Mesothelial cell of epicardium (in vitro differentiated cells): Measurements from ENCODE around the gene DYRK1A. TPM values are rescaled to one million over a fixed set of nuclear protein-coding genes. Genes with fewer than 3 reads are reported as not detected.

Experiments
- DNase-seq, 2 experiments: peaks; one replicate each; pipeline ENCODE4 v3.0.0; 2021; ENCODE audit warnings: low spot score in 2 of 2; ENCODE audit not compliant: unreplicated experiment in 2 of 2
- H3K27ac Mint-ChIP-seq: 2 replicates; pipeline ENCODE4 v1.8.0; 2021; ENCODE audit warnings: mixed read lengths
- H3K27me3 Mint-ChIP-seq: 2 replicates; pipeline ENCODE4 v1.8.0; 2021; ENCODE audit warnings: low read depth, mixed read lengths
- H3K36me3 Mint-ChIP-seq: 2 replicates; pipeline ENCODE4 v1.8.0; 2021; ENCODE audit warnings: mixed read lengths
- H3K4me1 Mint-ChIP-seq: 2 replicates; pipeline ENCODE4 v1.8.0; 2021; ENCODE audit warnings: mixed read lengths
- H3K4me3 Mint-ChIP-seq: 2 replicates; pipeline ENCODE4 v1.8.0; 2021; ENCODE audit warnings: mild to moderate bottlenecking, moderate library complexity, mixed read lengths
- H3K9me3 Mint-ChIP-seq: 2 replicates; pipeline ENCODE4 v1.8.0; 2021; ENCODE audit warnings: mixed read lengths
- total RNA-seq: library from RNA; stranded (reverse); gene quantifications from 3 replicates; pipeline ENCODE4 v1.2.1, GENCODE V29; 2021
- TF ChIP-seq, protein P1 (sequence below): fragments of 200-600 bp; sonication (generic); IDR thresholded peaks from one replicate; pipeline ENCODE4 v1.5.0; 2021; ENCODE audit warnings: antibody characterized with exemption; ENCODE audit not compliant: unreplicated experiment

The DYRK1A gene
- total RNA-seq, 1 donor from 2014 or later = 79.7 TPM

DNA sequence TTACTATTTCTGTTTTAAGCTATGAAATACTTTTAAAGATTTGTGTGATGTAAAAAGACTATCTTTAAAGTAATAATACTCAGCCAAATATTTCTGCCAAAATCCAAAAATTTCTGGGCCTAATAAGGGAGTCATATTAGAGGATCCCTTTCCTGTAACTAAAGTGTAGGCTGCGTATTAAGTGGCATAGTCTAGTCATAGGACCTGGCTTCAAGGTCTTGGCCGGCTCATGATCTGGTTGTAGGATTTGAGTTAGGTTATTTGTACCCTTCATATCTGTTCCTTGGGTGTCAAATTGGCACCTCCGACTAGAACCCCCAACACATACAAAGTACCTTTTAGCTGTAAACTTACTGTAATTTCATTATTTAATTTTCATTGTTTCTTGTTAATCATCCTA lies 107.8 kb downstream of the DYRK1A start:
- no peak for DNase-seq
- Mint-ChIP-seq H3K4me3 (no peak overlapping the region), H3K27me3 (no peaks in the 10 kb centered on the region), H3K4me1 (peaks cover 9% of the 10 kb centered on the region), H3K9me3 (peaks cover 11% of the 10 kb centered on the region), H3K36me3 (peaks cover 18% of the 10 kb centered on the region), H3K27ac (no peak overlapping the region)
- TF ChIP-seq, protein P1, sequence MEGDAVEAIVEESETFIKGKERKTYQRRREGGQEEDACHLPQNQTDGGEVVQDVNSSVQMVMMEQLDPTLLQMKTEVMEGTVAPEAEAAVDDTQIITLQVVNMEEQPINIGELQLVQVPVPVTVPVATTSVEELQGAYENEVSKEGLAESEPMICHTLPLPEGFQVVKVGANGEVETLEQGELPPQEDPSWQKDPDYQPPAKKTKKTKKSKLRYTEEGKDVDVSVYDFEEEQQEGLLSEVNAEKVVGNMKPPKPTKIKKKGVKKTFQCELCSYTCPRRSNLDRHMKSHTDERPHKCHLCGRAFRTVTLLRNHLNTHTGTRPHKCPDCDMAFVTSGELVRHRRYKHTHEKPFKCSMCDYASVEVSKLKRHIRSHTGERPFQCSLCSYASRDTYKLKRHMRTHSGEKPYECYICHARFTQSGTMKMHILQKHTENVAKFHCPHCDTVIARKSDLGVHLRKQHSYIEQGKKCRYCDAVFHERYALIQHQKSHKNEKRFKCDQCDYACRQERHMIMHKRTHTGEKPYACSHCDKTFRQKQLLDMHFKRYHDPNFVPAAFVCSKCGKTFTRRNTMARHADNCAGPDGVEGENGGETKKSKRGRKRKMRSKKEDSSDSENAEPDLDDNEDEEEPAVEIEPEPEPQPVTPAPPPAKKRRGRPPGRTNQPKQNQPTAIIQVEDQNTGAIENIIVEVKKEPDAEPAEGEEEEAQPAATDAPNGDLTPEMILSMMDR = no peak

DNA sequence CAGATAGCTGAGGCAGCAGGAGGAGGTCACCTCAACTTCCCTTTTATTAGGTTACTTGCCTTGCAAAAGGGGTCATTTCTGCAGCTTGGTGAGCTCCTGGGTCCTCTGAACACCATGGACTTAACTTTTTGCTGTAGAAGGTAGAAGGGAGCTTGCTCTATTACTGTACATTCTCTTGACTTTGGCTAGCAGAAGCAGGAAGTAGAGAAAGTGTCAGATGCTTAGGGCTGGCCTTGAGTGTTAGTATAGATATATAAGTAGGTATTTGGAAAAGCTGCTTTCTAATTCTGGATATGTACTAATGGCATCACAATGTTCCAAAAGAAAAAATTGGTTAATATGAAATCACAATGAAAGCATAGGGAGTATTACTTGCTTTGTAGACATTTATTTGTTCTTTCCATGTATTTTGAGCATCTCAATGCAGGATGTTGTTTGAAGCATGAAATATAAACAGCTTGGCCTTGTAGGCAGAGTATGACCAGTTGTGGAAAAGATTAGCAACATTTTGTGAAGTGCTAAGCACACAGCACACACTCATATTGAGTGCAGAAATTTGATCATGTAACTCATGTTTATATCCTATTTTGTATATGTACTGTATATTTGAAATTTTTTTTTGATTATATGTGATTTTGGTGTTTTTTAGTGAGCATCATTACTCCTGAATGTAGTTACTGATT lies 108.8 kb downstream of the DYRK1A start:
- Mint-ChIP-seq H3K4me3 (no peak overlapping the region), H3K27ac (no peak overlapping the region), H3K9me3 (peaks cover 6% of the 10 kb centered on the region), H3K27me3 (no peaks in the 10 kb centered on the region), H3K4me1 (peaks cover 9% of the 10 kb centered on the region), H3K36me3 (peaks cover 12% of the 10 kb centered on the region)
- DNase-seq = no peak
- TF ChIP-seq, protein P1 = no peak

DNA sequence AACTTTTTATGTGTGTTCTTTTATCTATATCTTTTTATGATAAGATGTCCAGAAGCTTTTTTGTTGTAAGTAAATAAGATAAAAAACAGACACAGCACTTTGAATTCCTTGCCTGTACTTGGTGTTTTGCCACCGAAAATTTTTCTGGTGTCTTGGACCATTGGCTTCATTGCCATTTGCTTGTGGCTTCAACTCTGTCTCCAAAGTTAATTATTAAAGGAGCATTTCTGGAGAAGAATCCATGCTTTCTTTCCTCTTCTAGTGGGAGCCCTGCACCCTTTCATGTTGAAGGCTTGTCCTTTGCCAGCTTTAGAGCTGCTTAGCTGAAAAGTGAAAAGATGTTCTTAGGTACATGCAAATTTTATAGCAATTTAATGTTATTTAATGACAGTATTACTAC lies 112.2 kb downstream of the DYRK1A start:
- Mint-ChIP-seq H3K4me3 (no peak overlapping the region), H3K9me3 (no peaks in the 10 kb centered on the region), H3K27me3 (no peaks in the 10 kb centered on the region), H3K4me1 (peaks cover 9% of the 10 kb centered on the region), H3K27ac (no peak overlapping the region), H3K36me3 (peaks cover 21% of the 10 kb centered on the region)
- DNase-seq = no peak
- TF ChIP-seq, protein P1 = no peak

DNA sequence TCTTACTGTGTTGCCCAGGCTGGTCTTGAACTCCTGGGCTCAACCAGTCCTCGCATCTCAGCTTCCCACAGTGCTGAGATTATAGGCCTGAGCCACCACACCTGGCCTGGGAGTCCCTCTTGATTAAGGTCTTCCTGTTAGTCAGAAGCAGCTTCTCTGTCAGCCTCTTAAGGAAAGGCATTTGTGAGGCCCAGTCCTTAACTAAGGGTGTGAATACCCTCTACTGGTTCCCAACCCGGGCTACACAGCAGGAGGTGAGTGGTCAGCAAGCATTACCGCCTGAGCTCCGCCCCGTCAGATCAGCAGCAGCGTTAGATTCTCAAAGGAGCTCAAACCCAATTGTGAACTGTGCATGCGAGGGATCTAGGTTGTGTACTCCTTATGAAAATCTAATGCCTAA lies 117.2 kb downstream of the DYRK1A start:
- DNase-seq = no peak
- Mint-ChIP-seq H3K27me3 (no peaks in the 10 kb centered on the region), H3K36me3 (peaks cover 29% of the 10 kb centered on the region), H3K27ac (no peak overlapping the region), H3K9me3 (no peaks in the 10 kb centered on the region), H3K4me1 (no peaks in the 10 kb centered on the region), H3K4me3 (no peak overlapping the region)
- TF ChIP-seq, protein P1 = no peak

DNA sequence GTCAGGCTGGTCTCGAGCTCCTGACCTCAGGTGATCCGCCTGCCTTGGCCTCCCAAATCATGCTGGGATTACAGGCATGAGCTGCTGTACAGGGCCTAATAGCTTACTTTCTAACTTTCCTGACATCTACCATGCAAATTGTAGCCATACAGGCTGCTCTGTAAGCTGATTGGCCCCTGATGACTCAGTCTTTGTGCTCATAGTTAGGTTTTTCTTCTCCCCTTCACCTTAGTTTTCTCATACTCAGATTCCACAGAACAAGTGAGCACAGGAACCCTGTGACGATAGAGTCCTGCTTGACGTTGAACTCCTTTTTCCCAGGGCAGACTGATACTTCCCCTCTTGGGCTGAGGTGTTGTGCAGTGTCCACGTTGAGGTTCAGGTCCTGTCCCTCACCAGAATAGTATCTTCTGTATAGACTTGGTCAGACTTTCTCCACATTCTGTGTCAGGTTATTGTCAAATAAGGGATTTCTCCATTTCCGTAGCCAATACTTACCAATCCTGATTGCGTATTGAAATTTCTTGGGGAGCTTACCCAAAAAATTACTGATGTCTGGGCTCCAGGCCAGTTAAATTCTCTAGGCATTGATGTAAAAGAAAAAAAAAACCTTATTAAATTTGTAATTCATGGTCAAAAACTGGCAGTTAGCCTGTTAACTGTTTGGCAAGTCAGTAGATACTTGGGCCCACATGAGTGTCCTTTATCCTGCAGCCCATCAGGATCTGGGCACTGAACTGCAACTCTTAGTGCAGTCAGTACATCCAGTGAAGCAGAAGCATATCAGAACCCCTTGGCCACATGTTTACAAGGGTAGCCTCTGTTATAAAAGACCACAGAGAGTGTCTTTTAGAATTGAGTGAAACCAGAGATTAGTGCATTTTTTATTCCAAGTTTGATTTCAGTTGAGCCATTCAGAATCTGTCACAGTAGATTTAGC lies 118.2 kb downstream of the DYRK1A start:
- no peaks in the 10 kb centered on the region for H3K9me3 Mint-ChIP-seq
- peaks cover 29% of the 10 kb centered on the region for H3K36me3 Mint-ChIP-seq
- TF ChIP-seq, protein P1 = no peak
- H3K27ac Mint-ChIP-seq = no peak overlapping the region
- no peak for DNase-seq
- no peaks in the 10 kb centered on the region for H3K4me1 Mint-ChIP-seq
- H3K27me3 Mint-ChIP-seq = no peaks in the 10 kb centered on the region
- H3K4me3 Mint-ChIP-seq = no peak overlapping the region
